Globus pallidus (tissue), 1 donor: Measurements from ENCODE around the gene TMEM245.
"Not testable (repeated sequence)": the region's sequence is repeated elsewhere in the genome, so short reads cannot be mapped to it uniquely, and the experiment has no call there.

ENCODE experiments used
- DNase-seq: peaks from one replicate; pipeline ENCODE4 v3.0.0-alpha.2; 2015; ENCODE audit warnings: low spot score

TMEM245 gene

DNA sequence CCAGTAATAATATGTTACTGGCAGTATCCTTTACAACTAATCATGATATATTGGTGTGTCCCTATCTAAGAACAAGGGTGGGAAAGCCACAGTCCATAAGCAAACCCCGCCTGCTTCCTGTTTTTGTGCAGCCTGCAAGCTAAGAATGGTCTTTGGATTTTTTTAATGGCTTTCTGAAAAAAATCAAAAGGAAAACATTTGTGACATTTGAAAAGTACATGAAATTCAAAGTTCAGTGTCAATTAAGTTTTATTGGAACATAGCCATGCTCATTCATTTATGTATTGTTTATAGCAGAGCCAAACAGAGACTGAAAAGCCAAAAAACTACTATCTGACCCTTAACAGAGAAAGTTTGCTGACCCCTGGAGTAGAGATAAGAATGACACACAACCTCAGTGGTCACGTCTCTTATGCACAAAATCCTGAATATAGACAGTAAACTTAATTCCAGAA, 12.8 kb upstream of the TMEM245 start:
- no peak for DNase-seq

DNA sequence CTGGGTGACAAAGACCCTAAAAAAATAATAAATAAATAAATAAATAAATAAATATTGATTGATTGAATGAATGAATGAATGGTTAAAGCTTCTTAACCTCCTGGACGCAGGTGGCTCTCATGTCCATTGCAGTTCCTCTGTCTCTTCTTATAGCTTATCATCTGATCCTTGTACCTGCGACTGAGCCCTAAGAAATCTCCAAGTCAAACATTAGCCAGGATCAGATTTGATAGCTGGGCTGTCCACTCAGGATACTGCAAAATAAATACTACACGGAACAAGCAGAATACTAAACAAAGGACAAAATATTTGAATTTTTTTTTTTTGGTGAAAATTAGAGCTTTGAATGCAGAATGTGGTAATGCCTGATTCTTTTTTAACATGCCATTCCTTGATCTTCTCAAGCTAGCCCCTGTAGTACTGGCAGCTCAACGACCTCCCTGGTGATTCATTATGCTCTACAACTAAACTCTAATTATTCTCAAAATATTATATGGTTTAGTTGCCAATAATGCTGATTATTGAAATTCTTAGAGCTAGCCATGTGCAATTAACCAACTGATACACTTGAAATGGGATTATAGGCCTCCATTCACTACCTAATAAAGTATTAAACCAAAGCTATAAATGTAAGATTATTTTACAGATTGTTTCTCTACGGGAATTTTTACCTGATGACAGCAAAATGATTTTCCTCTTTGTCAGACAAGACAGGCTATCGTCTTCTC, 9.9 kb upstream of the TMEM245 start:
- no peak for DNase-seq

DNA sequence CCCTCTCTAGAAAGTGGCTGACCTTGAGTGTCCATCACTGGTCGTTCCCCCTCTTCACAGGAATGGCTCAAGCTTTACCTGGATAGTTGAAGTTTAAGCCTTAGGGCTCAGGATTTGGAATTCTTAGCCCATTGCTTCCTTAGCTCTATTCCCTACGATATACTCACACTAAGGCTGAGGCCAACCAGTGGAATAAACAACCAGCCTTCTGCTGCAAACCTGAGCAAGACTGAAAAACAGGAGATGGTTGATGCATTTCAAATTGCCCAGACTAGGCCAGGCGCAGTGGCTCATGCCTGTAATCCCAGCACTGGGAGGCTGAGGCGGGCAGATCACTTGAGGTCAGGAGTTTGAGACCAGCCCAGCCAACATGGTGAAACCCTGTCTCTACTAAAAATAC, 6.9 kb upstream of the TMEM245 start:
- DNase-seq: not testable (repeated sequence)

DNA sequence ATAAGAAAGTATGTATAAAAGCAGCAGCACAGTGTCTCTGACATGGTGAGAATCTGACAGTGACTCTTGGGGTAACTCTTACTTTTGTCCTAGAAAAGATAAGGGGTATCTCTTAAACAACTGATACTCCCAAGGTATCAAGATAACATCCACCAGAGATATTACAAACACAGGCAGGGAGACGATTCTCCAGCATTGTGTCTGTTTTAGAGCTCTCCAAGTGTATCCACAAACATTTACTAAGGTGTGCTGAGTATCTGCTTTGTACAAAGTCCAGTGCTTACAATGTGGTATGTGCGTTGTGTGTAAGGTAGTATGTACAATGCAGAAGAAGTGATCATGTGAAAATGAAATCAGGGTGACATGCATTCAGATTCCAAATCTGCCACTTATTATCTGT, 4.4 kb upstream of the TMEM245 start:
- no peak for DNase-seq

DNA sequence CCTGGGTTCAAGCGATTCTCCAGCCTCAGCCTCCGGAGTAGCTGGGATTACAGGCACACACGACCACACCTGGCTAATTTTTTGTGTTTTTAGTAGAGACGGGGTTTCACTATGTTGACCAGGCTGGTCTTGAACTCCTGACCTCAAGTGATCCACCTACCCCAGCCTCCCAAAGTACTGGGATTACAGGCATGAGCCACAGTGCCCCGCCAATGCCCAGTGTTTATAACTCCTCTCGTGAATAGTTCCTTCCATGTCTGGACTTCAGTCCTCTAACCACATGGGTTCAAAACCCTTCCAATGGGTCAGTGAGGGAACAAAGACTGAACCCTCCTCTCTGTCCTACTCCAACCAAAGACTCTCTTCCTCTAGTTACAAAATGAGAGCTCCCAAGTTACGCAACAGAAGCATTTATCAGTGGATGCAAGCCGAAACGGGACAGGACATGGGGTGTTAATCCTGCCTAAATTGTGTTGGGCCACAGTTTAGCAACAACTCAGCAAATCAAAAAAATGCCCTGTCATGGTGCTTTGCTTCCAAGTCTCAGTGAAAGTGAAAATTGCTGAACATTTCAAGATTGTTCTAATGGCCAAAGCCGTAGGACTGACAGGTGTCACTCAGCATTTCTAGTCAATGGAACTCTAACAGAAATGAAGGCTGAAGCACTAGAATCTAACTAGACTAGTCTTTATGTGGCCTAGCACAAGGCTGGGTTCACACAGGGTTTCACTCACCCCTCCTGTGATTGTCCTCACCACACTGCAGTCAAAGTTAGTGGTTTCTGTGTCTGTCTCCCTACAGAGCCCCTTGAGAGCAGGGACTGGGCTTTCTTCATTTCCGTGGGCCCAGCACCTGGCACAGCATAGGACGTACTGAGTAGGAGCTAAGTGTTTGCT, 3.2 kb upstream of the TMEM245 start:
- no peak for DNase-seq

DNA sequence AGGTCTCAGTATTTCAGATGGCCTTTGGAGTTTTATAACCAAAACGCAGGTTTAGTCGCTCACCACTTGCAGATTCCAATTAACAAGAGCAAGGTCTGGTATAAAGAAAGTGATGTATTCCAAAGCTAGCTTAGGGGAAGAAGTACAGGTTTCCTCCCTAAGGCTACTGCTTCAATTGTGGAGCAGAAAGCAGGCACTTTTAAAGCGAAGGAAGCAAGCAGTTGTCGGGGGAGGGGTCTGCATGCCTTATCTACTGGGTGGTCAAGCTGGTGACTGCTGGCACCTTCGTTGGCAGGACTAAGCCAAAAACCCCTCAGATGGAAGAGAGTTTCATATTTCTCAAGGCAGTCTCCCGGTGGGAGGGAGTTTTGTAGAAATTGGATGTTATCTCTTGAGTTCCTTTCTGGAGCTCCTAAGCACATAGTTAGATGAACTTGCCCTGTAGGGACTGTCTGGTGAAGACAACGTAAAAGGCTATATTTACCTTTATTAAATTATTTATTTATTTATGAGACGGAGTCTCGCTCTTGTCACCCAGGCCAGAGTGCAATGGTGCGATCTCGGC, 1.6 kb upstream of the TMEM245 start:
- no peak for DNase-seq

DNA sequence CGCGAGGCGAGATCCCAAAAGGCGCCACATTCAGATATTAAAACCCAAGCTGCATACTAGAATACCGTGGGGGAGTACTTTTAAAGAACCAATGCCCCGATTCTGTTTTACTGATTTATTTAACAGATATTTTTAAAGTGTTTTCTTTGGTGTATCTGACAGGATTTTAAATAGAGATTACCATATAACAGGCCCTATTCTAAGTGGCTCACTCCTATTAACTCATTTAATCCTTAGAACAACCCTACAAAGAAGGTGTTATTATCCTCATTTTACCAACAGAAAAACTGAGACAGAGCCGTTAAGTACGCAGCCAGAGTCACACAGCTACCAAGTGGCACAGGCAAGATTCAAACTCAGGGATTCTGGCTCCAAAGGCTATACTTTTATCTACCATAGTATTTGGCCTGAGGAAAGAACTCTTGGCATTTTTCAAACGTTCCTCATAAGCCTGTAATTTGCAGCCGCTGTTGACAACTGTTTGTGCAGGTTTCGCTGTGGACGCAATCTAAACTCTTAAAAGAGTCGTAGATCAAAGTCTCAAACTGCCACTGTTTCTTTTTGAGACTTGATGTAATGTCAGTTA, 550 bp upstream of the TMEM245 start:
- DNase-seq: no peak

DNA sequence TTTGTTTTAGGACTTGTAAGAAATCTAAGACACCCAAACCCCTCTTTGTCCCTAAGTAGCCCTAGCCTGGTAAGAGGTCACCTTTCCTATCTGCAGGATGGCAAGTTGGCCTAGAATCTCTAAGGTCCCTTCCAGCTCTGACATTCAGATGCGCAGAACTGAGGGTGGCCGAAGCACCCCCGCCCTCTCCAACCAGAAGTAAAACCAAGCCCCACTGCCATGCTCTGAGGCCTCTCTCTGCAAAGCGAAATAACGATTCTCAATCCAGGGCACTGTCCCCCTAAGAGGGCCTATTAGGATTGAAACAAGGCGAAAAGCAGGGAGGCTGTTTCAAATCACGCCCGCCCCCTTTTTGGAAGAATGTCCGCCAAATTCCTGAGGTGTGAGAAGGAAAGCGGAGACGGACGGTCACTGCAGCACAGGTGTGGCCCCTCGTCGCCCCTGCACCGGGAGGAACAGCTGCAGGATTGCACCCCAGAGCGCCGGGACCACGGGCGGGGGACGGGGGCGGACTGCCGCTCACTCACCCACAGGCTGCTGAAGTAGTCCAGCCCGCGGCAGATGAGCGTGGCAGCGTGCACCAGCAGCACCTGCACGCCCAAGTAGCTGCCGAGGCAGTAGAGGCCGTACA, 824 bp downstream of the TMEM245 start:
- DNase-seq: no peak

DNA sequence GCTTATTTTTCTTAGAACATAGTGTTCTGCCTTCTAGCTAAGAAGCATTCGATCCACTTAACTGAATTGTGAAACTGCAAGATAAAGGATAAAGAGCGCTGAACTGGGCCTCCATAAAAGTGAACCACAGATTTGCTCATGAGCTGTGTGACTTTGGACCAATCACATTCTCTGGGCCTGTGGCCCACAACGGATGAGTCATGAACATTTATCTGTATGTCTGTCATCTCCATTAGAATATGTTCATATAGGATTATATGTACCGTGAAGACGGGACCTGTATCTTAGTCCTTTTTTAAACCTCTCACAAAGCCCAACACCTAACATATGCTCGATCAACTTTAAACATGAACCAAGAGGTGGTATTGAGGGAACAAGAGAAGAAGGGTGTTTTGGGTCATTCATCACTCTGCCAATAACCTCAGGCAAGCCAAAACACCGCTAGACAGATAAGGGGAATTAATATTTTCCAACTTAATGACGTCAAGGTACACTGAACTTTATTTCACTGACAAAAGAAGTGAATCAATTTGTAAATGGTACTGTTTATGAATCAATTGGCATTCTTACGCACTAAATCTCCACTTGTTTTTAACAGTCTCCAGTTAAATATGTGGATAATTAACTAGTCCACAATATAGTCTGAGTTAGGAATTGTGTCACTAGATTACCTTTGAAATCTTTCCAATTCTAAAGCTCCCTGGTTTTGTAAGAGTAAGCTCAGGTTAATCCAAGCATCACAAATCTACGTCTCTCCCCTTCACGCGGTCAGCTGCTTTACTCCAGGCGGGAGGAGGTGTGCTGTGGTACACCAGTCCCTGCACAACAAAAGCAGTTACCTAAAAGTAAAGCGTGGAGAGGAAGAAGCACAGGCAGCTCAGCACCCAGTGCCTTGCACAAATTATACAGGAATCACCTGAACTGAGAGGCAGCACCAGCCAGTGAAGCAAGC, 1.6 kb downstream of the TMEM245 start:
- DNase-seq: no peak

DNA sequence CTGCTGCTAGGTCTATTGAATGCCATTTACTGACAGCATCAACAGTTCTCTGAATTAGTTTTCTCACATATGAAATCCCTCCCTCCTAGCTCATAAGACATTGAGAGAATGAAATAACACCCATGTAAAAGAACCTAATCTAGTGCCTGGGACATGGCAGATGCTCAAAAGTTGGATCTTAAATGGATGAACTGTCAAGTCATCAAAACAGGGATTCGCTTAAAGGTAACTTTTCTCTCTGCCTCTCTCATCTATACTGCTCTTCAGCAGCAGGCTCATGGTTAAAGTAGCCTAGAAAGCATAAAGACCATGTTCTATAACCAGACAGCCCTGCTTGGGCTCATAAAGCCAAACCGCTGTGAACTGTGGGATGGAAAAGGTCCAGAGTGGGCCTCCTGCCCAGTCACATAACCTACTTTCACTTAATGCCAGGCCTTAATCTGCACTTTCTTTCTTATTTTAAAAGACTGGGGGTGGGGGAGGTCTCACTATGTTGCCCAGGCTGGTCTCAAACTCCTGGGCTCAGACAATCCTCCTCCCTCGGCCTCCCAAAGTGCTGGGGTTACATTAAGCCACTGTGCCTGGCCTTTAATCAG, 3.7 kb downstream of the TMEM245 start:
- DNase-seq: peak; percentile 31

DNA sequence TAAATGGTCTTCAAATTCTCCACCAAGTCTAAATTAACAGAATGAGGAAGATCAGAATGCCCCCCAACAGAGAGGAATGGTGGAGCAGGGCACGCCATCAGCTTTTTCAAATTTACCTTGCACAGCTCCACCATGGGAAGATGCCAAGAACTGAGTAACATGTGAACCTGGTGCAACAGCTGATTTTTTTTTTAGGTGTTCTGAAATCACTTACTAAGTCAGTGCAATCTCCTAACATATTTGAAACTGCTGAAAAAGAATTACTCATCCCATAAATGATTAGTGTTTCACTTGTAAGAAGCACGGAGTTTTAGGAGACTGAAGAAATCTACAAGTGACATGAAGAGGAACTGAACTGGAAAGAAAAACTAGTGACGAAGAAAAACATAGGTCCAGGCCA, 5.1 kb downstream of the TMEM245 start:
- DNase-seq: no peak

DNA sequence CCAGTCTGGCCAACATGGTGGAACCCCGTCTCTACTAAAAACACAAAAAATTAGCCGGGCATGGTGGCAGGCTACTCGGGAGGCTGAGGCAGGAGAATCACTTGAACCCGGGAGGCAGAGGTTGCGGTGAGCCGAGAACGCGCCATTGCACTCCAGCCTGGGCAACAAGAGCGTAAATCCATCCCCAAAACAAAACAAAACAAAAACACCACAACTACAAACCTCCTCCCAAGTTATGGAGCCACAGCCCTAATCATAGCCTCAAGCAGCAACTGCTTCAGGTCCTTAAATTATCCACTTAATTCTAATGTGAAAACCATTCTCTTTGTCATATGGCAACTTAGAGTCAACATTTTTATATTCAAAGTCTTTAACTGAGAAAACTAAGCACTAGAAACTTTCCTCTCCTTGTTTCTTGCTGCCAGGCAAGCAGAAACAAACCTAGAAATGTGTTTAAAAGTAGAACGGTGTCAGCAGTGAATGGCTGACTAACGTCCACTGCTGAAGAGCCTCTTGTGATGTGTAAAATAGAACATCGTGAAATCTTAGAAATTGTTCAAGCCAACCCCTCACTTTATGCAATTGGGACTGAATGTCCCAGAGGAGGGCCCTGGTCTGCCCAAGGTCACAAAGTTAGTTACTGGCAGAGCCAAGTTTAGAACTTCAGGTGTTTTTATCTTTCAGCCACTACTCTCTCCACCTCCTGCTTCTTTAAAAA, 5.7 kb downstream of the TMEM245 start:
- DNase-seq: no peak

DNA sequence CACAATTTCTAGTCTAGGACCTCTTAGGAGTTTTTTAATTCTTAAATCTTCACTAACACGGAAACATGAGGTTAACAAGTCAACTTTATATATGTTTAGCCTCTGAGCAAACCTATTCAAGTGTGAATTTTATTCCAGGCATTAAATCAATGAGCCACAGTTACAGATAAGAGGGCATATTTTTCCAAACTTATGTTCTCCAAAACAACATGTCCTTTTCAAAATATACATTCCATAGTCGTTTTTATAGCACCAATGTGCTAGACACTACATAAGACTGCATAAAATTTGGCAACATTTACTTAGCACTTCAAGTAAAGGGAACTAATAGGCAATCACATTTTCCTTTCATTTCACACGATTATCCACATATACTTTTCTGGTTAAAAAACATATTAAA, 6.5 kb downstream of the TMEM245 start:
- DNase-seq: no peak

DNA sequence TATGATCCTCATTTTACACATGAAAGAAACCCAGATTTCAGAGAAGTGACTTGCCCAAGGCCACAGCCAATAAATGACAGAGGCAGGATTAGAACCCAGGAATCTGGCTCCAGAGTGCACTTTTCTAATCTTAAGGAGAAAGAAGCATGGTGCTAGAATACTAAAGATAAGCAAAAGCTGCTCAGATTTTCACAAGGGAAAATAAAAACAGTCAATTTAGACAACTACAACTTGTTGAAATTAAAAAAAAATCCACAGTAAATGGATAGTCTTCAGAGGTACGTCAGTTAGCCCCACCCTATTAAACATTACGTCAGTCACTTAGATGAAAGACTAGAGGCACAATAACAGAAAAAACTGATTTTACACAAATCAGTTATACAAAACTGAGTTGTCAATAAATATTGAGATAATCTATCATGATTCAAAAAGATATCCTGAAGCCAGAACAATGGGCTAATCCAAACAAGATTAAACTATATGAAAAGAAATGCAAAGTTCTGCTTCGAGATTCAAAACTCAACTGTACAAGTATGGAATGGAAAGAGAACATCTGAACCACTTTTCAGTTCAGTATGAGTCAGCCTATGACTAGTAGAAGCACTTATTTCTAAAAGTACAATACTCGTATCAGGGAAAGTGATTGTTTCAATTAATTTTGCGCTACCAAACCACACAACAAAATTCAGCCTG, 9.3 kb downstream of the TMEM245 start:
- no peak for DNase-seq

DNA sequence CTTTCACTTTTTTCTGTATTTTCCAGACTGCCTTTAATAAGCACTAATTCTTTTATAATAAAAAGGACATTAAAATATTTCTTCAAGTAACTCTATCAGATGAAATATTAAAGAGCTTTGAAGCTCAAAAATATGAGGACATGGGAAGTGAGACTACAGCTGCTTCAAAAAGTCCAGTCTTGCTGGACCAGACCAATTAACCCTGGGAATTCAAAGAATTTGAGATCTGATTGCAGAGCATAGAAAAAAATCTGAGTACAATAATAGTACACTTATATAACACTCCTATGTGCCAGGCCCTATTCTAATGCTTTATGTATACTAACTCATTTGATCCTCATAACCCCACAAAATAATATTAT, 9.8 kb downstream of the TMEM245 start:
- no peak for DNase-seq

DNA sequence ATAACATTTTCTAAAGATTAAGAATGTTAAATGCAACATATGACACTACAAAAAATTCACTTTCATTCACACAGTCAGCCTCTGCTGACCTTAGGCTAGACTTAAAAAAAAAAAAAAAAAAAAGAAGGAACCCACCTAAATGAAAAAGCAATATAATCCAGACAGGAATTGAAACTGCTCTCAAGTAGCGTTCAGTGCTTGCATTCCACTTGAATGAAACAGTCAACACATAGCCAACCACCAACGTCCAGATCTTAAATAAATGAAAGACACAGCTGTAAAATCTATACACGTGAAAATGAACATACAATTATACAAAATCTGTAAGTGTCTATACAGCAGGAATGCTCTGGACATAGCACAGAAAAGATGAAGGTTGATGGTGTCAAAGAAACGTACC, 11.4 kb downstream of the TMEM245 start:
- DNase-seq: no peak

DNA sequence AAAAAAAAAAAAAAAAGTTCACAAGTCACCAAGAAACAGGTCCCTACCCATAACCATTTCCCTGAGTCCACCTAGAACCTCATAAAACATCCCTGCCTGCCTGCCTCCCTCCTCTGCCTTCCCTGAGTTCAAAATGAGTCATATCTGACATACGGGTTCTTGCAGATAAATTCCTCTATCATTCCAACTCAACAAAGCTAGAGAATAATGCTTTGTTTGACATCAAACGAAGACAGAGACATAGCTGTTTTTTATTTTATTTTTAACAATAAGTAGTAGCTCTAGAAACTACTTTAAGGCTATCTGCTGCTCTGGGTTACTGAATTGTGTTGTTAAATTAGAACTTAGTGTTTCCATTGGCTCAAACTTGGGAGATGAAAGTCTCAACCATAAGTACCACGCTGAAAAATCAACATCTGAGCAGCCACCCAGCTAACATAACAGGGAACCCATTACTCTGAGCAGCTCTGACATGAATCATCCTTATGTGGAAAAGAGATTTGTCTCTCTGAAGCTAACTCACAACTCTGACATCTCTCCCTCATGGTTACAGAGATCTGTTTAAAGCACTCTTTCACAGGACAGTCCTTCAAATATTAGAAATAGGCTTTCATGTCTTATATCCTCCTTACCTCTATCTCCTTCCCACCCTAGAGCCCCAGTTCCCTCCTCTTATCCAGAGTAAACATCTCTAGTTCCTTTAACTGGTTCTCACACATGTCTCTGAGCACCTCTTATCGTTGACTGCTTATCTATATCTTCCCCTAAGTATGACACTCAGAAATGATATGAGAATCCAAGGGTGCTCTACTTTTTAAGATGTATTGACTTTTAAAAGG, 12.1 kb downstream of the TMEM245 start:
- DNase-seq: no peak

DNA sequence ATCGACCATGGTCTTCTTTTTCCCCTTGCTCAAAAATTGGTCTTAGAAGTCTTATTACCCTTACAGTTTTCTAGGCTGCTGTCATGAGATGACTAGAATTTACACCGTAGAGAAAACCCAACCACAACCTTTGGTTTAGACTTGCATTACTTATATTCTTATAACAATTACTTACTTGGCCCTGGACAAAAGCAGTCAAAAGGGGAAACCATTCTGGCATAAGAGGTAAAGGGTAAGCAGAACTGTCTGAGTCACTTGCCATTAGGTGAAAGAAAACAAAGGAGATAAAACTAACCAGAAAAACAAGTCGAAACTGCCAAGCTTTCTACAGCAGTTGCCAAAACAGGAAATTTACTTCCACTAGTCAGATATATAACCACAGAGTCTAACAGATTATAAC, 17.9 kb downstream of the TMEM245 start:
- DNase-seq: no peak
